Hepatocyte (in vitro differentiated cells): ENCODE measurements around the gene TOP3A. TPM values are rescaled to one million over a fixed set of nuclear protein-coding genes. Genes with fewer than 3 reads are reported as not detected.

ENCODE experiments used
- DNase-seq: peaks from one replicate; pipeline ENCODE4 v3.0.0-alpha.2; 2016; ENCODE audit warnings: low spot score
- H2AFZ ChIP-seq: fragments of 200-600 bp; sonication (generic); 2 replicates; pipeline ENCODE4 v1.6.0; 2016; ENCODE audit warnings: antibody characterized with exemption, mild to moderate bottlenecking
- H3K27ac ChIP-seq: fragments of 200-600 bp; sonication (generic); 2 replicates; pipeline ENCODE4 v1.5.1; 2016; ENCODE audit warnings: mild to moderate bottlenecking
- H3K27me3 ChIP-seq: fragments of 200-600 bp; sonication (generic); 2 replicates; pipeline ENCODE4 v1.6.1; 2016
- H3K36me3 ChIP-seq: fragments of 200-600 bp; sonication (generic); replicated peaks from 2 replicates; pipeline ENCODE4 v1.5.1; 2016; ENCODE audit warnings: low read depth; ENCODE audit not compliant: insufficient read depth
- H3K4me1 ChIP-seq: fragments of 200-600 bp; sonication (generic); 2 replicates; pipeline ENCODE4 v1.5.1; 2016; ENCODE audit warnings: mild to moderate bottlenecking, moderate library complexity; ENCODE audit not compliant: insufficient read depth
- H3K4me2 ChIP-seq: fragments of 200-600 bp; sonication (generic); 2 replicates; pipeline ENCODE4 v1.6.0; 2016
- H3K4me3 ChIP-seq: fragments of 200-600 bp; sonication (generic); 2 replicates; pipeline ENCODE4 v1.5.1; 2016; ENCODE audit warnings: mild to moderate bottlenecking
- H3K79me2 ChIP-seq: fragments of 200-600 bp; sonication (generic); 2 replicates; pipeline ENCODE4 v1.6.0; 2017; ENCODE audit warnings: mild to moderate bottlenecking
- H3K9me2 ChIP-seq: fragments of 200-600 bp; sonication (generic); replicated peaks from 2 replicates; pipeline ENCODE4 v1.6.0; 2017; ENCODE audit warnings: mild to moderate bottlenecking; ENCODE audit not compliant: insufficient read depth
- H3K9me3 ChIP-seq: fragments of 200-600 bp; sonication (generic); 2 replicates; pipeline ENCODE4 v1.5.1; 2016; ENCODE audit warnings: low read depth, mild to moderate bottlenecking
- H4K20me1 ChIP-seq: fragments of 200-600 bp; sonication (generic); 2 replicates; pipeline ENCODE4 v1.6.0; 2016; ENCODE audit warnings: mild to moderate bottlenecking; ENCODE audit not compliant: insufficient read depth, poor library complexity, severe bottlenecking
- EZH2 ChIP-seq: fragments of 200-600 bp; sonication (generic); IDR thresholded peaks from 2 replicates; pipeline ENCODE4 v1.6.1; 2016; ENCODE audit warnings: antibody characterized with exemption, mild to moderate bottlenecking, borderline replicate concordance
- EZH2phosphoT487 ChIP-seq: fragments of 200-600 bp; sonication (generic); IDR thresholded peaks from one replicate; pipeline ENCODE4 v1.6.1; 2018; ENCODE audit warnings: antibody characterized with exemption, mild to moderate bottlenecking, low read depth, moderate library complexity; ENCODE audit not compliant: unreplicated experiment, severe bottlenecking
- WGBS: methylation state at CpG from one replicate; pipeline ENCODE4 v1.1.6; 2016; ENCODE audit warnings: low lambda C conversion rate; ENCODE audit errors: missing lambda C conversion rate; 5-methylcytosine and 5-hydroxymethylcytosine counted together
- polyA plus RNA-seq: library from polyadenylated mRNA; unstranded; fragments of >200 nt; fragmentation: Nextera tagmentation; extraction: Ambion mirVana; gene quantifications from 2 replicates; pipeline ENCODE4 v1.2.1, GENCODE V29; 2016
- total RNA-seq: library from RNA; depleted of rRNA; stranded (reverse); fragments of >200 nt; gene quantifications from 2 replicates; pipeline ENCODE4 v1.2.3, GENCODE V29; 2014
- TF ChIP-seq, protein P1 (sequence below): fragments of 200-600 bp; sonication (generic); IDR thresholded peaks from 2 replicates; pipeline ENCODE4 v1.5.1; 2016; ENCODE audit warnings: antibody characterized with exemption, mild to moderate bottlenecking; ENCODE audit not compliant: poor library complexity

Gene TOP3A
- total and polyA plus RNA-seq, 2 experiments from 2014 or later: 15.5 to 24.3 TPM

- WGBS: 83% methylated on average over 4 of the region's 4 CpGs
- no peaks in the 10 kb centered on the region for H3K36me3 ChIP-seq
Measured at GRCh38 chr17:18332909-18333489, 18.2 kb upstream of the TOP3A start.

GRCh38 chr17:18331879-18332278, 17.1 kb upstream of the TOP3A start:
- no peak overlapping the region for H3K4me2 ChIP-seq
- no peaks in the 10 kb centered on the region for H3K9me2 ChIP-seq
- TF ChIP-seq, protein P1, sequence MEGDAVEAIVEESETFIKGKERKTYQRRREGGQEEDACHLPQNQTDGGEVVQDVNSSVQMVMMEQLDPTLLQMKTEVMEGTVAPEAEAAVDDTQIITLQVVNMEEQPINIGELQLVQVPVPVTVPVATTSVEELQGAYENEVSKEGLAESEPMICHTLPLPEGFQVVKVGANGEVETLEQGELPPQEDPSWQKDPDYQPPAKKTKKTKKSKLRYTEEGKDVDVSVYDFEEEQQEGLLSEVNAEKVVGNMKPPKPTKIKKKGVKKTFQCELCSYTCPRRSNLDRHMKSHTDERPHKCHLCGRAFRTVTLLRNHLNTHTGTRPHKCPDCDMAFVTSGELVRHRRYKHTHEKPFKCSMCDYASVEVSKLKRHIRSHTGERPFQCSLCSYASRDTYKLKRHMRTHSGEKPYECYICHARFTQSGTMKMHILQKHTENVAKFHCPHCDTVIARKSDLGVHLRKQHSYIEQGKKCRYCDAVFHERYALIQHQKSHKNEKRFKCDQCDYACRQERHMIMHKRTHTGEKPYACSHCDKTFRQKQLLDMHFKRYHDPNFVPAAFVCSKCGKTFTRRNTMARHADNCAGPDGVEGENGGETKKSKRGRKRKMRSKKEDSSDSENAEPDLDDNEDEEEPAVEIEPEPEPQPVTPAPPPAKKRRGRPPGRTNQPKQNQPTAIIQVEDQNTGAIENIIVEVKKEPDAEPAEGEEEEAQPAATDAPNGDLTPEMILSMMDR: no peak
- TF ChIP-seq EZH2phosphoT487: no peak
- no peaks in the 10 kb centered on the region for H4K20me1 ChIP-seq
- no peaks in the 10 kb centered on the region for H3K4me1 ChIP-seq
- no peaks in the 10 kb centered on the region for H3K36me3 ChIP-seq
- no peaks in the 10 kb centered on the region for H3K9me3 ChIP-seq
- 93% methylated on average over 9 of the region's 9 CpGs for WGBS
- no peak for DNase-seq
- H3K27ac ChIP-seq: no peak overlapping the region
- H3K4me3 ChIP-seq: no peak overlapping the region
- H3K27me3 ChIP-seq: no peaks in the 10 kb centered on the region
- no peaks in the 10 kb centered on the region for H3K79me2 ChIP-seq
- H2AFZ ChIP-seq: no peak overlapping the region

More at GRCh38 chr17:18332909-18333489, 18.2 kb upstream of the TOP3A start:
- no peaks in the 10 kb centered on the region for H3K27me3 ChIP-seq
- H2AFZ ChIP-seq: no peak overlapping the region
- H4K20me1 ChIP-seq: no peaks in the 10 kb centered on the region
- H3K27ac ChIP-seq: no peak overlapping the region
- TF ChIP-seq, protein P1: no peak
- TF ChIP-seq EZH2phosphoT487: no peak
- no peak for TF ChIP-seq EZH2
- no peaks in the 10 kb centered on the region for H3K9me2 ChIP-seq
- no peaks in the 10 kb centered on the region for H3K9me3 ChIP-seq
- H3K4me1 ChIP-seq: no peaks in the 10 kb centered on the region
- H3K4me3 ChIP-seq: no peak overlapping the region
- H3K79me2 ChIP-seq: no peaks in the 10 kb centered on the region
- H3K4me2 ChIP-seq: no peak overlapping the region
- DNase-seq: no peak

DNA sequence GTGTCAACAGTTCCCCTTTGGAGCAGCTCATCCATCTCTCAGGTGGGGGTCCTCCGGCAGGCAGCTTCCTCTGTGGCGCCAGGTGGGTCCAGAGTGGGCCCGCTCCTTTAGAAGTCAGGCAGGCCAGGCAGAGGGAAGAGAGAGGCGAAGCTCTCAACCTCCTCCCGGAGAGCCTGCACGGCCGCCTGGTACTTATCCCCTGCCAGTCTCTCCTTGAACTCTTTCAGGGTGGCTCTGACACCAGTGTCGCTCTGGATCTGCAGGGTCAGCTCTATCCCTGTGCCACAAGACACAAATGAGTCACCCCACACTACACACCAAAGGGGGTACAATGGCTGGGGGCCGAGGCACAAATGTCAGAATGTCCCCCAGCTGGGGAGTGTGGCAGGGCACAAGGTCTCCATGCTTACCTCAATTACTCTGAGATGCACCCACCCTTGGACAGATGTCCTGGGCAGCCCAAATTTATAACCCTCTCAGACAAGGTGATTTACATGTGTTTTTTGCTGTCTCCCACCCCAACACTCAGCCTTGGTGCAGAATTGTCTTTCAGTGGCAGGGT, 13.9 kb upstream of the TOP3A start:
- H3K4me2 ChIP-seq: no peak overlapping the region
- no peaks in the 10 kb centered on the region for H3K36me3 ChIP-seq
- no peak overlapping the region for H3K4me3 ChIP-seq
- H3K27ac ChIP-seq: no peak overlapping the region
- no peak overlapping the region for H2AFZ ChIP-seq
- H4K20me1 ChIP-seq: no peaks in the 10 kb centered on the region
- DNase-seq: no peak
- WGBS: 99% methylated on average over 9 of the region's 9 CpGs
- TF ChIP-seq, protein P1: no peak
- TF ChIP-seq EZH2: no peak
- TF ChIP-seq EZH2phosphoT487: no peak
- no peaks in the 10 kb centered on the region for H3K4me1 ChIP-seq
- no peaks in the 10 kb centered on the region for H3K9me3 ChIP-seq
- no peaks in the 10 kb centered on the region for H3K27me3 ChIP-seq
- H3K79me2 ChIP-seq: no peaks in the 10 kb centered on the region
- no peaks in the 10 kb centered on the region for H3K9me2 ChIP-seq
